Globus pallidus (tissue), 1 donor: ENCODE data around the gene KIAA0513.

Source experiments
- DNase-seq: peaks from one replicate; pipeline ENCODE4 v3.0.0-alpha.2; 2015; ENCODE audit warnings: low spot score

The KIAA0513 gene

DNA sequence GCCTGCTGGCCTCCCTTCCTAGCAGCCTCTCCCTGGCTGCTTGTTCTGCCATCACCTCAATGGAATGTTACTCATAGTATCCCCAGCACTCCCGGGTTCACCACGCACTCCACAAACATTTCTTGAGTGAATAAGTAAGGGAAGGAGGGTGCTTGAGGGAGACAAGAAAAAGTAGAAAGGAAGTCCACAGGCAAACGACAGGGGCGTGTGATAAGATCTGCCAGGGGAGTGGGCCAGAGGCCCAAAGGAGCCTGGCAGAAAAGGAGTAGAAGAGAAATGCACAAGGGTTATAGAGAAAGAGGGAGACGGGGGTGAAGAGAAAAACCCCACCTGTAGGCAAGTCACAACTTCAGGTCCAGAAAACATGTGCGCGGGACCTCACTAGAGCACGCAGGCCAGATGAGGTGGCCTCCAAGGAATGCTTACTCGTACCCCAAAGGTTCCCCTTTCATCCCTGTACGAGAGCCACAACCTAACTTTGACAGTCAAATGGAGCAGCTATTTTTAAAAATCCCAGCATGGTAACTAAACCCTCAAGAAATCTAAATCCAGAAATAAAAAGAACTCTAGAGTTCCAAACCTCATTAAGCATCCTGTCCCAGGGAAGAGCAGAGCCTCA lies 22.9 kb upstream of the KIAA0513 start:
- no peak for DNase-seq

DNA sequence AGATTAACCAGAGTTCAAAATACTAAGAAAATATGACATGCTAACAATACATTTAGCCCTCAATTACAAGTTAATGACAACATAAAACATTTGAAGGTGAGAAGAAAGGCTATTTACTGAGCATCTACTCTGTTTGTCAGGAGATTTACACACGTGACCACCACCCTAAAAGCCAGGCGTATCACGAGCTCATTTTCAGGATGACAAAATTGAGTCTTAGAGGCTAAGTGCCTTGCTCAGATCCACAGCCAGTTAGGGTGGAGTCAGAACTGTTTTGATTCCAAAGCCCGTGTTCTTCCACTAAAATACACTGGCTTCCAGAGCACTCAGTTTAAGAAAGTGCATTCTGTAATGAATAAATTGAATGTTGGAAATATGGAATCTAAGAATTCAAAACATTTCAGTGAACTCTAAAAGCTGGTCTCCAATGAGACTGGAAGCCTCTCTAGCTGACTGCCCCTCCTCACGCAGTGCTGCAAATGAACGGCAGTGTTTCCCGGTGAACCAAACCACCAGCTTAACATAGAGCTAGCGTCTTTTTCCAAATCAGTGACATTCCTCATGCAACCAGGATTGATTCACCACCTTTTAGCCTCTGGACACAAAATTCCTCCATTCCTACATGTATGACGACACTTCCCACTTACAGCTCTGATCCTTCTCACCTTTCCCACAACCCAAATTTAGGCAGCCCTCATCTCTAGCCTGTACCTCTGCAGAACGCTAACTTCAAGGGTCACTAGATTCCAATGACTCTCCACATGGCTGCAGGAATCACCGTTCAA lies 22.1 kb upstream of the KIAA0513 start:
- no peak for DNase-seq

DNA sequence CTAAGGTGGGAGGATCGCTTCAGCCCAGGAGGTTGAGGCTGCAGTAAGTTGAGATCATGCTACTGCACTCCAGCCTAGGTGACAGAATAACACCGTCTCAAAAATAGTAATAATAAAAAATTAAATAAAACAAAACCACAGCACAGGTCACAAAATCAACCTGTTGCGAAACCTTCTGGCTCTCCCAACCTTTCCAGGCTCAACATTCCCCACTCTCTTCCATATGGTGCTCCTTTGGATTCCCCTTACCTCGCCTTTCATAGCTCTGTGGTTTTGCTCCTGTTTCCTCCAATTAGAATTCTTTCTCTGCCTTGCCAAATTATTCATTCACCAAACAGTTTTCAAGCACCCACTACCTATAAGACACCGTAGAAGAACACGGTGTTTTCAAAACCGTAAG lies 21.0 kb upstream of the KIAA0513 start:
- no peak for DNase-seq

DNA sequence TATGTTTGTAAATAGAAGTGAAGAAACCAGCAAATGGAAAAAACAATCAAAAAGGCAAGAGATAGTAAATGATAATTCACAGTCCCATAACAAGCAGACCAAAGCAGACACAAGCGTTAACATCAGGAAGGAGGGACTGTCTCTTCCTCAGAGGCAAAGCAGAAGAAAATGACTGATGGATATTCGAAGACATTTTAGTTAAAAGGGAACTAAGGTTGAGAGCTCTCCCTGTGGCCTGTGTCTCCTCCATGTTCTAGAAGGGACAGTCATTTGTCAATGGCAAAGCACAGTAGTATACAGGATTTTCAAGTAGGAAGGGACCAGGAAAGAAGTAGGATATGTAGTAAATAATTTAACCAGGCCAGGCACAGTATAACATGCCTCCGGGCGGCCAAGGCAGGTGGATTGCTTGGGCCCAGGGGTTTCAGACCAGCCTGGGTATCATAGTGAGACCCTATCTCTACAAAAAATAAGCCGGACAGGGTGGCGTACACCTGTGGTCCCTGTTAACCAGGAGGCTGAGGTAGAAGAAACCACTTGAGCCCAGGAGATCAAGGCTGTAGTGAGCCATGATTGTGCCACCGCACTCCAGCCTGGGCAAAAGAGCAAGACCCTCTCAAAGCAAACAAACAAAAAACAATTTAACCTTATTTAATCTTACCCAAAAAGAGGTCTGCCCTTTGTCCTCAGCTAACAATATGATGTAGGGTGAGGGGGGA lies 19.9 kb upstream of the KIAA0513 start:
- DNase-seq = no peak

DNA sequence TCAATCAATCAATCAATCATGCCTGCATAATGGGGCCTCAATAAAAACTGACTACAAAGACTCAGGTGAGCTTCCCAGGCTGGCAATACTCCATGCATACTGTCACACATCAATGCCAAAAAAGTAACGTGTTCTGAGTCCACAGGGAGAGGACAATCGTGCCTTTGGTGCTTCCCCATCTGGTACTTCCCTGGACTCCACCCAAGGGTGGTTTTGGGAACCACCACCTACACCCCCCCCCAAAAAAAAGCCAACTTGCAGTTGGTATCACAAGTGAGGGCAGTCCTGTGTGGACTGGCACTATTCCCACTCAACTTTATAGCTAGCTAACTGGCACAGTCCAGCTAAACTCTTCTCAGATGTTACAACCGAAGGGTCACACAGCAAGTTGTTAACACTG lies 19.3 kb upstream of the KIAA0513 start:
- no peak for DNase-seq

DNA sequence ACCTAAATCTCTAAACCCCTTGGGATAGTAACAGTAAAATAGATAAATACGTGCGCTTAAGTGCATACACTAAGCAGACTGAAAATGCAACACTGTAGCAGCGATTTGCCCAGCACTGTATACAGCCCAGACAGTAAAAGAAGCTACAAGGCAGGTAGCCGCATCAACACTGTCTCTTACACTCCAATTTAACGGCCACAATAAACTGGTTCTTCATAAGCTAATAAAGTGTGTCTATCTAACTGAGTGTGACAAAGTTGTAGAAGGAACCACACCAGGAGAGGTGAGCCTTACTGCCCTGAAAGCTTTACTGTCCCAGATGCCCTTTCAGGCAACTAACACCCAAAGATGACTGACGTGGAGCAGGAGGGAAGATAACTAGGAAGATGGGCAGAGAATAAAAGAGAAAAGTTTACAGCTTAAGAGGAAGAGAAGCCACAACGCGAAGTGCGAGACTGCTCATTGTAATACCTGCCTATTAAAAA lies 17.1 kb upstream of the KIAA0513 start:
- no peak for DNase-seq

DNA sequence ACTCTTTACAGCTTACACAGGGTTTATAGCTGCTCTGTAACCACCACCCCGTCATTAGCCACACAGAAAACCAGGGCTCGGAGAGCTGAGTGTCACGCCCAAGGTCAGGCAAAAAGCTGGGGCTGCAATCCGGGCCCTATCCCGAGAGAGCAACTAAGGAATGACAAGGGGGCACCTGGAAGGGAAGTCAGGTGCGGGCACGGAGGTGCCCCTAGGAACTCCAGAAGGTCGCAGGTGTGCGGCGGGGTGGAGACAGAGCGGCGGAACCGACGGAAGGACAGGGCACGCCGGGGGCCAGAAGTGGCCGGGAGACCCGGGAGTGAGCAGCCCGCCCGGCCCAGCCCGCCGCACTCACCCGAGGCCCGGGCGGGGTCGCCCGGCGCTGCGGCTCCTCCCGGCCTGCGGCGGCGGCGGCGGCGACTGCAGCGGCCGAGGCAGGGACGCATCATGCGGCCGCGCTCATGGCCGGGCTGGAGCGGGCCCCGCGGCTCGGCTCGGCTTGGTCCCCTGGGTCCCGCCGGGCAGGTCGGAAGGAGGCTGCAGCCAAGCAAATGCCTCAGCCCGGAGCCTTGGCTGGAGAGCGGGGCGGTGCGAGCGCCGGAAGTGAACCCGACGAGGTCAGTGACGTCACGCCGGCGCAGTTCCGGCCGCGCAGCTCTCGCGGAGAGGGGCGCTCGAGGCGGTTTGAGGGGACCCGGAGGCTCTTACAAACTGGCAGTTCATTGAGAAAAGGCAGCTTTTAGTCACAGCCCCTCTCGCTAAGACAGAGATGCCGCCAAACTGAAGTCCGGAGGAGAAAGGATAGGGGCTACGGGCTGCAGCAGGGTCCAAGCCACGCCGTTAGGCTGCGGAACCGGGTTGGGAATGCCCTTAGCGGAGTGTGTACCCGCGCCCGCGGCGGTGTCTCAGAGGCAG lies 16.4 kb upstream of the KIAA0513 start, which contains the start of gene ZDHHC7:
Gene ZDHHC7, minus strand, starts transcription at position 605 of the 915 bp plus-strand sequence. CDS start 20,917 bp downstream, outside the sequence.
- DNase-seq = peak; percentile 87

DNA sequence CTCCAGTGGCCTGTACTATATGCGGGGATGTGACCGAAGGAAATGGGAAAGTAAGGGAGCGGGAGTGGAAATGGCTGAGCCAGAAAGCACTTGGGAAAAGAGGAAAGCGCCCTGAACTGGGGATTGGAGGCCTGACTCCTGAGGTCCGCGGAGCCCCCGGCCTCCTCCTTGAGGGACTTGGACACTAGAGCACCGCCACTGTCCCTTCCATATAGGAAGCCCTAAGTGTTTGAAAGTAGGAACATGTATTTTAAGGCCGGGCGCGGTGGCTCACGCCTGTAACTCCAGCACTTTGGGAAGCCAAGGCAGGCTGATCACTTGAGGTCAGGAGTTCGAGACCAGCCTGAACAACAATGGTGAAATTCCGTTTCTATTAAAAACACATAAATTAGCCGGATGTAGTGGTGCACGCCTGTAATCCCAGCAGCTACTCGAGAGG lies 15.7 kb upstream of the KIAA0513 start:
- no peak for DNase-seq

DNA sequence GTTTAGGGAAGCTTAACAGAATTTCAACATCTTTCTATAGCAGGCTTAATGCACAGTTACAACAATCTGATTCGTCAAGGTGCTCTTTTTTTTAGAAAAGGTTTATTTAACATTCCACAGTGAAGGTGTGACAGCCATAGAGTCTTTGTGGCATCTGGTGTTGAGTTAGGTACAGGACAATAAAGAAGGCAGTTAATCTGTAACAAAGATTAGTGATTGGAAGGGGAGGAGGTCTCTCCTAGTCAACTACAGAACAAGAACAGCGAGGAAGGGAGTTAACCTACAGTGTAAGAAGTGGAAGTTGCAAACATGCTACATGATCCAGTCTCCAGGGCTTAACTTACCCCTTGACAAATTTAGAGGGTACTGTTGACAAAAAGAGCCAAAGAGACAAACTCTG lies 13.3 kb upstream of the KIAA0513 start:
- no peak for DNase-seq

DNA sequence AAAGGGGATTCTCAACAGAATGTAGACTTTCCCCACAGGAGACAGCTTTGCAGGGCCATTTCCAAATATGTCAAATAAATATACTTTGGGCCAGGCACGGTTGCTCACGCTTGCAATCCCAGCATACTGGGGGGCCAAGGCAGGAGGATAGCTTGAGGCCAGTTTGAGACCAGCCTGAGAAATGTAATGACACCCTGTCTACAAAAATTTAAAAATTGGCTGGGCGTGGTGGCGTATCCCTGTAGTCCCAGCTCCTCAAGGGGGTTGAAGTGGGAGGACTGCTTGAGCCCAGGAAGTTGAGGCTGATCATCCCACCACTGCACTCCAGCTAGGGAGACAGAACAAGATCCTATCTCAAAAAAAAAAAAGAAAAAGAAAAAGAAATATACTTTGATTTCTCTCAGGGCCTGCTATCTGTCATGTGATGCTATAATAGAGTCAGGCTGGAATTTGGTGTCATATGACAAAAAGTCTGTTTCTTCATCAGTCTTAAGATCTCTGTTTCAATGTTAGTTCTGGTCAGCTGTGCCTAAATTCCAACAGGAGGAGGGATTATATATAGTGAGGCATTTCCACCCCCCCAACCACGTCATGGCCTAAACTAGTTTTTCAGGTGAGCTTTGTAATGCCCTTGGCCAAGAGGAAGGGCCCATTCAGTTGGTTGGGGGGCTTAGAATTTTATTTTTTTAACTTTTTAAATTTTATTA lies 12.0 kb upstream of the KIAA0513 start:
- no peak for DNase-seq

DNA sequence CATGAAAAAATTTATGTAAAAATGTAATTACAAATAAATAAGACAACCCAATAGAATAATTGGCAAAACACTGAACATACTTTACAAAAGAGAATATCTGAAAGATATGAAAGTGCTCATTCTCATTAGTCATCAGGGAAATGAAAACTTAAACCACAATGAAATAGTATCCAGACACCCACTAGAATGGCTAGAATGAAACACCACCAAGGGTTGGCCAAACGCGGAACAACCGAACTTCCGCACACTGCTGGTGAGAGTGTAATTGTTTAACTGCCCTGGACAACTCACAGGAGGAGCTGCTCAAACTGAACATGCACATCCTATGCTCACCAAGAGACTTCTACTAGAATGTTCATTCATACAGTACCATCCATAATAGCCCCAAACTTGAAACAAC lies 10.4 kb upstream of the KIAA0513 start:
- no peak for DNase-seq

DNA sequence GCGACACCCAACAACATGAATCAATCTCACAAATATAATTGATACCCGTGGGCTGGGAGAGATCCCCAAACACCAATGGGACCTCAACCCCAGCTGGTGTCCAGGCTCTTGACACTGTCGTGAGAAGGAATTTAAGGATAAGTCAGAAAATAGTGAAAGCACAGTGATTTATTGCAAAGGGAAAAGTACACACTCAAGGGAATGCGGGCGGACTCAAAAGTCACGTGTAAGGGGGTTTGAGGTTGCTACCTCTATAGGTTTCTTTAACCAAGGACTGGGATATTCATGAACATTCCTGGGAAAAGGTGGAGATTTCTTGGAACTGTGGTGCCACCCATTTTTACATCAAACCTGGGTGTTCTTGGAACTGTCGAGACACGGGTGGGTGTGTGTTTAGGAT lies 10.0 kb upstream of the KIAA0513 start:
- no peak for DNase-seq

DNA sequence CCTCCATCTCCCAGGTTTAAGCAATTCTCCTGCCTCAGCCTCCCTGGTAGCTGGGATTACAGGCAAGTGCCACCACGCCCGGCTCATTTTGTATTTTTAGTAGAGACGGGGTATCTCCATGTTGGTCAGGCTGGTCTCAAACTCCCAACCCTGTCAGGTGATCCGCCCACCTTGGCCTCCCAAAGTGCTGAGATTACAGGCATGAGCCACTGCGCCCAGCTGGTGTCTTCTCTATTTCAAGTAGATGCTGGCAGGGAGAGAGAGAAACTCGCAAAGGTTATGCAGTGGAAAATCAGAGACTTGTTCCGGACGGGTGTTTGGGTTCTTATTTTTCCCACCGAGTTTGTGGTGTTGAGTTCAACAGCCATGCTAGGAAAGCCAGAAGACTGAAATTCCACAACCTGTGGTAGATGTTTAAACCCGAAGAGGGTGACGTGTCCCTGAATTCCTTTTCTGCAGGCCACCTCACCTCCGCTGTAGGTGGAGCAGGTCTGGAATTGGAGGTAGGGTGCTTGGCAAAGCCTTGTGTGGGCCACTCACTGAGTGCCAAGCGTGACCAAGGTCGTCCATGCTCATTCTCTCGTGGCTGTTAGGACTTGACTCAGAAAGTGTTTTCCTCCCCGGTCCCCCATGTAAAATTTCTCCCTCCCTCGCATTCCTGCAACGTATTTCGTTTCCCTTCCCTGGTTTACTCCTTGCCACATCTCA lies 8.9 kb upstream of the KIAA0513 start:
- no peak for DNase-seq

DNA sequence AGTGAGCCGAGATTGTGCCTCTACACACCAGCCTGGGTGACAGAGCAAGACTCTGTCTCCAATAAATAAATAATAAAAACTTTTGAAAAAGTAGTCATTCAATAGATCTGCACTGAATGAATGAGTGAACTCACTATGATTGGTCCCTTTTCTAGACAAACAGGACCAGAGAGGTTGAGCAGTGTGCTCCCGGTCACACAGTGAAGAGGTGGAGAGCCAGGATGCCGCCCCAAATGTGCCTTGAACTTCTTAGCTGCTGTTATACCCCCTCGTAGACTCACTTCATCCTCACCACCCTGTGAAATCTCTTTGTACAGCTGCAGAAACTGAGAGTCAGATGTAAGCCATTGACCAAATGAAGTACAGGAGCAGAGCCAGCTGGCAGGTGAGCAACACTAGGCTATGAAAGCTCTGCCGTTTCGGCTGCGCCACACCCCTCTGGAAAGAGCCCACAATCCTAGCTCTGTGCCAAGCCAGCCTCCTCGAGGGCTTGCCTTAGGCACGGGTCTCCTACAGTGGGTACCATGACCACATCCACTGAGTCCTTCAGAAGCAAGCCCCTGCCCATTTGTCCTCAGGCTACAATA lies 7.8 kb upstream of the KIAA0513 start:
- no peak for DNase-seq

DNA sequence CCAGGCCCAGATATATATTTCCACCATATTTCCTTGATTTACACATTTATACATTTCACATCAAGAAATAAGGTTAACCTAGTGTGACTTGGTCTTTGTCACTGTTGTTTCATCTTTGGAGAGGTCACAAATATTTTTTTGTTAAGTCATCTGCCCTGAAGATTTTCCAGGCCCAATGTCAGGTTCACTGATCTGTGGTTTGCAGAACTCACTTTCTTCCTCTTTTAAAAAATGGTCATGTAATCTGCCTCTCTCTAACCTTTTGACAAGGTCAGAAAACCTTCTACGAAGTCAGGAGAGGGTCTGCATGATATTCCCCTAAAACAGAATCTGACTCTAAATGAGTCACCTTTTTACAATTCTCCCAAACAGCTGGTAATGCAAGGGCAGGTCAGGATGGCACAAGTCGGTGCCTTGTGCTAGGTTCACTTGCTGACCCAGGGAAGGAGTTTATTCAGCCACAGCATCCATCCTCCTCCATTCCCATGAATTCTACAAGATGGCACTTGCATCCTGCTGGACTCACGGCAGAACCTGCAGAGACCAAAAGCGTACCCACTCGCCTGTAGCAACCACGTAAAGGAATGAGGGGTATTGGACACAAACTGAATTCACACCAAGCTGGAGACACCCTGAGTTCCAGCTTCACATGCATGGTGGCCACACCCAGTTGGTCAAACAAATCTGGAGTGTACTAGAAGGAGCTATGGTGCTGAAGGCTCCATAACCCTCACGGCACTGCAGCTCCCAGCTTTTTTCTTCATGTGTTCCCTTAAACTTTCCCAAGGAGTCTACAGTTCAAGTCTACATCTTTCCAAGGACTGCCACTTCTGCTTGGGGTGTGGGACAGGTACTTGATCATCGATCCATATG lies 1.6 kb upstream of the KIAA0513 start:
- DNase-seq = no peak

DNA sequence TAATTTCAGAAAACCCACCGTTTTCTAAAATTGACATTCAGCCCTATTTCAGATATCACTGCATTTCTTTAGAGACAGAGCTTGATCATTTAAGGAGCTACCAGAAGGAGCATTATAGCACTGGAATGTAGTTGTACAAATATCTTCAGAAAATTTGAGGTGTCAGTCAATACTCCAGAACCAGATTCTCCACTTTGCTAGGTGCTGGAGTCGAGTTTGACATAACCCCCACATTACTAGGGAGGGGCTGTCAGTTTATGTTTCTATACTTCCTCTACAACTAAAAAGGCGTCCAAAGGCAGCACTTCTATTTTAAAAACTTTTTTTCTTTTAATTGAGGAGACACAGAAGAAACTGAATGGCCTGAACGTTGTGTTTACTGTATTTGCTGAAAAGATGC lies 892 bp upstream of the KIAA0513 start:
- DNase-seq = no peak

DNA sequence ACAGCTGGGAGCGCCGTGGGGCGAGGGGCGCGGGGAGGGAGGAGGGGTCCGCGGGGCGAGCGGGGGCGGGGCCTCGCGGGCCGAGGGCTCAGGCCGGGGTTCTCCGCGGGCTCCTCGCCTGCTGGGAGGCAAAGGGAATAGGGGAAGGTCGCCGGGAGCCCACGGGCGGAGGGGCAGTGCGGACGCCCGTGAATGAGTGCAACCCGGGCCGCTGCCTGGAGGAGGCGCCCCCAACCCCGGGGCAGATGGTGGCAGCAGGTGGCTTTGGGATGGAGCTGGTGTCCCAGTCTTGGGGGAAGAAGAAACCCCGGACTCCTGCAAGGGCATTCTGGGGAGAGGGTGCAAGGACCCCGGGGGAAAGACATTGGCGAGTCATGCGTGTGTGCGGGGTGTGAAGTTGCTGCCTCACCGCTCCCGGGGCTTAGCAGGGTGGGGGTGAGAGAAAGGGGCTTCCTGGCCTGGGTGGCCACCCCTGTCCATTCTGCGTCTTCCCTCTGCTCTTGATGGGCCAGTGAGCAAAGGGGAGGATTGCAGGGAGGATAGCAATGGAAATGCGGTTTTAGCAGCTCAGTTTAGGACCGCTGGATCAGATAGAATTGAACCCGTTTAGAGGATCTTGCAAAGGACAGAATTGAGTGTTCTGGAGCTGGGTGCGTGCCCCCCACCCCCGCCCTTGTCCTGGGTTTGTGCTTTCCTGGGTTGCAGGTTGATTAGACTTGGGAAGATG lies 526 bp downstream of the KIAA0513 start:
- no peak for DNase-seq

DNA sequence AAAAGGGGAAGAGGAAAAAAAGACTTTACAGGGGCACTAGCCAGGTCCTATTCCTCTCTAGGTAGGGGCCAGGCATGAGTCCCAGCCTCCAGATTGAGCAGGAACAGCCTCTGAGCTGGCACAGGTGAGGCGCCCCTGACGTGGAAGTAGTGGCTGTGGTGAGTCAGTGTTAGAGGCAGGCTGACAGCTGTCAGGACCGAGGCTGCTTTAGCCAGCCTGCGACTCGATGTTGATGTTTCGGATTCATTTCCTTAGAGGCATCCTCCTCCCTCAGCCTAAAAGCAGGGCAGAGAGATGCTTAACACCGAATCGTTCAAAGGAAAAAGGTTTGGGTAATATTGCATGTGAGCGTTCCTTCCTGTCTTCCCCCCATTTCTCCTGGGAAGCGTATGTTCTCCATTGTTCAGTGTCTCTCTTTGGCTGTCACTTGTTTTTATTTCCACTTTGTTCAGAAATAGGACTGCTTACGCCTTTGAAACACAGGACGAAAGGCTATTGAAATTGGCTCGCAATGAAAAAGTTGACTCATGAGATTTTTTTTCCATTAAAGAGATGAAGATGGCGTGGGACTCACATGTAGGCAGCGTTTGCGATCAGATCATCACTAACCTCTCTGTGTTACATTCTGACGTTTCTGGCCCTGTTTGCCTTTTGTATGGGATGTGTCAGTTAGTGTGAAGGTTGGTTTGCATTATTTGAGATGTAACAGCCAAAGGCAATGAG lies 1.3 kb downstream of the KIAA0513 start:
- DNase-seq = no peak
